Vagina (tissue), 2 donors: Measurements from ENCODE around the gene PLXNA3.

Experiments used
- CTCF ChIP-seq, 3 experiments: fragments of 450-650 bp in 2 of 3; fragments of 200-600 bp in 1 of 3; sonication (generic) in 1 of 3; IDR thresholded peaks; one replicate each; pipeline ENCODE4 v1.5.1; 2017 to 2019; ENCODE audit warnings: antibody characterized with exemption in 3 of 3, mild to moderate bottlenecking in 2 of 3, moderate library complexity in 2 of 3
- POLR2A ChIP-seq, 2 donors: fragments of 450-650 bp; IDR thresholded peaks; one replicate each; pipeline ENCODE4 v1.6.1; 2017; ENCODE audit warnings: antibody characterized with exemption in 2 of 2, mild to moderate bottlenecking in 2 of 2, moderate library complexity in 2 of 2
- POLR2AphosphoS5 ChIP-seq, 2 donors: sonication (generic); formaldehyde crosslinking; IDR thresholded peaks; one replicate each; pipeline ENCODE4 v1.9.0; 2017; ENCODE audit warnings: antibody characterized with exemption in 2 of 2, mild to moderate bottlenecking in 2 of 2, low read depth in 1 of 2; ENCODE audit not compliant: insufficient read depth in 1 of 2

- TF ChIP-seq POLR2A (IDR thresholded peaks at IDR 0.05) (no peak), CTCF (IDR thresholded peaks at IDR 0.05) (no peak), POLR2AphosphoS5 (IDR thresholded peaks at IDR 0.05; ENCODE audit: insufficient read depth in 1 of 2, low read depth in 1 of 2) (no peak)
Measured at GRCh38 chrX:154430916-154431315, 27.2 kb upstream of the PLXNA3 start.
